GM10266 (cell line): ENCODE data around the gene ANKRD63.

Experiments used
- DNase-seq: peaks from one replicate; pipeline ENCODE4 v3.0.0; 2012; ENCODE audit errors: extremely low spot score
- TF ChIP-seq, protein P1 (sequence below): IDR thresholded peaks from 2 replicates; pipeline ENCODE4 v1.5.1; 2012; ENCODE audit warnings: mild to moderate bottlenecking, low read depth; ENCODE audit not compliant: control insufficient read depth, insufficient read depth; ENCODE audit errors: missing control alignments

ANKRD63 gene

DNA sequence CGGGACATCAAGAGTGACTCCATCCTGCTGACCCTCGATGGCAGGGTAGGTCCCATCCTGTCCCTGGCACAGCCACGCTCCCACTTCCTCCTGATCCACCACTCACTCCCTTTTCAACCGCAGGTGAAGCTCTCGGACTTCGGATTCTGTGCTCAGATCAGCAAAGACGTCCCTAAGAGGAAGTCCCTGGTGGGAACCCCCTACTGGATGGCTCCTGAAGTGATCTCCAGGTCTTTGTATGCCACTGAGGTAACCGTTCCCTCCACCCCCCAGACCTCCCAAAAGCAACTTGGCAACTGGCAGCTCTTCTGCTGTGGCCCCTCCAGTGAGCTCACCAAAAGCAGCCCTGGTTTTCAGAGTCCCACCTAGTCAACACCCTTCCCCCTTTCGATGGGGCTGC, 9.4 kb downstream of the ANKRD63 start:
- no peak for DNase-seq
- TF ChIP-seq, protein P1, sequence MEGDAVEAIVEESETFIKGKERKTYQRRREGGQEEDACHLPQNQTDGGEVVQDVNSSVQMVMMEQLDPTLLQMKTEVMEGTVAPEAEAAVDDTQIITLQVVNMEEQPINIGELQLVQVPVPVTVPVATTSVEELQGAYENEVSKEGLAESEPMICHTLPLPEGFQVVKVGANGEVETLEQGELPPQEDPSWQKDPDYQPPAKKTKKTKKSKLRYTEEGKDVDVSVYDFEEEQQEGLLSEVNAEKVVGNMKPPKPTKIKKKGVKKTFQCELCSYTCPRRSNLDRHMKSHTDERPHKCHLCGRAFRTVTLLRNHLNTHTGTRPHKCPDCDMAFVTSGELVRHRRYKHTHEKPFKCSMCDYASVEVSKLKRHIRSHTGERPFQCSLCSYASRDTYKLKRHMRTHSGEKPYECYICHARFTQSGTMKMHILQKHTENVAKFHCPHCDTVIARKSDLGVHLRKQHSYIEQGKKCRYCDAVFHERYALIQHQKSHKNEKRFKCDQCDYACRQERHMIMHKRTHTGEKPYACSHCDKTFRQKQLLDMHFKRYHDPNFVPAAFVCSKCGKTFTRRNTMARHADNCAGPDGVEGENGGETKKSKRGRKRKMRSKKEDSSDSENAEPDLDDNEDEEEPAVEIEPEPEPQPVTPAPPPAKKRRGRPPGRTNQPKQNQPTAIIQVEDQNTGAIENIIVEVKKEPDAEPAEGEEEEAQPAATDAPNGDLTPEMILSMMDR: no peak

DNA sequence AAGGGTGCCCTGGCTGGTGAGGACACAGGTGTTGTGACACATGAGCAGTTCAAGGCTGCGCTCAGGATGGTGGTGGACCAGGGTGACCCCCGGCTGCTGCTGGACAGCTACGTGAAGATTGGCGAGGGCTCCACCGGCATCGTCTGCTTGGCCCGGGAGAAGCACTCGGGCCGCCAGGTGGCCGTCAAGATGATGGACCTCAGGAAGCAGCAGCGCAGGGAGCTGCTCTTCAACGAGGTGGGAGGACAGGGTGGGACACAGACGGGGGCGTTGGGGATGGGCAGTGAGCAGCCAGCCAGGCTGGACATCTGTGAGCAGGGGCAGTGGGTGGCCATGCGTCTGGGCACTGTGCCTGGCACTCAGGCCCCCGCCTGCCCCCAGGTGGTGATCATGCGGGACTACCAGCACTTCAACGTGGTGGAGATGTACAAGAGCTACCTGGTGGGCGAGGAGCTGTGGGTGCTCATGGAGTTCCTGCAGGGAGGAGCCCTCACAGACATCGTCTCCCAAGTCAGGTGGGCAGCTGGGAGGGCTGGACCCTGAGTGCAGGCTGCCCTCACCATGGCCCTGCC, 10.3 kb downstream of the ANKRD63 start:
- no peak for DNase-seq

DNA sequence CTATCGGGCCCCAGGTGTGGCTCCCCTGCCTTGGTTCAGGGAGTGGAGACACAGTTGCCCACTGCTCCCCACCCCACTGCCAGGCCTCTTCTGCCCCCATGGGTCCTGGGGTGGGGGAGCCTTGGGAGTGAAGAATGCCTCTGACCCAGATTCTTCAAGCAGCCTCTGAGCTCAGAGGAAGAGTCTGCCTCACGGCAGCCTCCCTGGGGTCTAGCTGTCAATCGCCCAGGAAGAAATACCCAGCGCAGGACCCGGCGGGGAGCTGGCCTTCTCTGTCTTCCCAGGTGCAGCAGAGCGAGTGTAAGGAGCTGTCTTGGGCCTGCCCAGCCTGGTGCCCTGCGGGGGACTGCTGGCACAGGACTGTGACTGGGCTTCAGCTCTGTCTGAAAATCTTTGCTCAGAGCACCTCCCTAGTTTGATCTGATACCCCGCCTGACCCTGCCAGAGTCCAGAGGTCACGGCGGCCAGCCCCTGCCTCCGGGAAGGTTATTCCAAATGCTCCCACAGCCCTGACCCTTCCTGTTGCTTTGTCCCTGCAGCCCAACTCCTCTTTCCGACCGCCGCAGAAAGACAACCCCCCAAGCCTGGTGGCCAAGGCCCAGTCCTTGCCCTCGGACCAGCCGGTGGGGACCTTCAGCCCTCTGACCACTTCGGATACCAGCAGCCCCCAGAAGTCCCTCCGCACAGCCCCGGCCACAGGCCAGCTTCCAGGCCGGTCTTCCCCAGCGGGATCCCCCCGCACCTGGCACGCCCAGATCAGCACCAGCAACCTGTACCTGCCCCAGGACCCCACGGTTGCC, 11.0 kb downstream of the ANKRD63 start:
- TF ChIP-seq, protein P1: no peak

More for the DNA sequence above, 10.3 kb downstream of the ANKRD63 start:
- TF ChIP-seq, protein P1: peak; percentile 19

DNA sequence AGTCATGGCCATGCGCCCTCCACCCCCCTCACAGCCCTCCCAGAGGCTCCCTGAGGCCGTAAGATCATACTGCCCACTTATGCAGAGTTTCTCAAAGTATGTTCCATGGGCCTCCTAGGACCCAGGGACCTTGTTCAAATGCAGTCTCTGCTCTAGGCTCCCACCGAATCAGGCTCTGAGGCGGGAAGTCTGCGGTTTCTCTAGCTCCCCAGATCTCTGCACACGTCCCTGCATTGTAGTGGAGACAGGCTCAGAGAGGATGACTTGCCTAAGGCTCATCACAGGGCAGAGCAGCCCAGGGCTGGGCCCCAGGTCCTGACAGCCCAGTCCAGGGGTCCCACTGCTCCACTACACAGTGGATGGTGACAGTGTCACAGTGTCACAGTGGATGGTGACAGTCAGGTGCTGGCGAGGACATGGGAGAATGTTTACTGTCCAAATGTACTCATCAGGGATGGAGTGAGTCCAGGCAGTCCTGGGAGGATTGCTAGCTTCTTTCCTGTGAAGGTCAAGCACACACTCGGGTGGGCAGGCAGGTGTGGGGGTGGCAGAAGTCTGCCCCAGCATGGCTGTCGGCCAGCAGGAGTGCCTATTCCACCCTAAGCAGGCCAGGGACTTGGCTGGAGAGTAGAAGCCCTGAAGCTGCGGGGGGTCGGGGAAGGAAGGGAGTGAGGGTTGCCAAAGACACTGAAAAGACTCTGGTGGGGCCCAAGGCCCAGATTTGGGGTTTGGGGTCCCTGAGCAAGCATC, 12.4 kb downstream of the ANKRD63 start:
- TF ChIP-seq, protein P1: no peak
- no peak for DNase-seq

More for the DNA sequence above, 11.0 kb downstream of the ANKRD63 start:
- DNase-seq: no peak

DNA sequence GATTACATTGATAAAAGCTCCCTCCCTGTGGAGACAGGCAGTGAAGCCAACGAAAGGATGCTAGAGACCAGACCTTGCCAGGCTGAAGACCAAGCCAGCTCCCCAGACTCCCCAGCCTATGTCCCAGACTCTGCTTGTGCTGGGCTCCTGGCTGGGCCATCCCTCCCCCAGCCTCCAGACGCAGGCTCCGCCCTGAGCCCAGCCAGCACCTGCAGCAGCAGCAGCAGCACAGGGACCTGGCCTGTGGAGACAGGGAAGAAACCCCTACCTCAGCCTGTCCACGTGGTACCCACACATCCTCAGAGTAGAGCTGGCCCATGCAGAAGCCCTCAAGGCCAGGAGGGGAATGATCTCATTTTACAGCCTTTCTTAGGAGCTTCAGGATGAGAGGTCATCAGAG, 13.3 kb downstream of the ANKRD63 start:
- DNase-seq: no peak
- TF ChIP-seq, protein P1: no peak

DNA sequence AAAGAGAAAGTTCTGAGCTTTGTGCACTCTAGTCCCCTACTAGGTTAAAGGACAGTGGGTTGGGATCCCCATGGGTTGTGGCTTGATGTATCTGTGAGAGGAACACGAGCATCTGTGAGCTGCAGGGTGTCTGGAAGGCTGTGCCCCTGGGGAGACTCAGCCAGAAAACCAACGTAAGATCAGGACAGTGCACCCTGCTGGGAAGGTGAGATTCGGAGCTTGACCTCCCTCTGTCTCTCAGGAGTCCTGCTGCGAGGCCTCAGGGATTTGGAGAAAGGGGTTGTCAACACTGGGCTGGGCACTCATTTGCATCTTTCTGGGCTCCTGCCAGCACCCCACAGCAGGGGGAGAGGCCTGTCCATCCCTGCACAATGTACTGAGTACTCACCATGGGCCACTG, 15.2 kb downstream of the ANKRD63 start:
- DNase-seq: no peak
- TF ChIP-seq, protein P1: no peak
